ENCODE data around the gene TSPEAR. TPM values are rescaled to one million over a fixed set of nuclear protein-coding genes. Genes with fewer than 3 reads are reported as not detected.

Gene TSPEAR
- polyA plus RNA-seq, 1 of the 3 experiments (the other 2 are of a cell fraction) = 0.08 TPM

DNA sequence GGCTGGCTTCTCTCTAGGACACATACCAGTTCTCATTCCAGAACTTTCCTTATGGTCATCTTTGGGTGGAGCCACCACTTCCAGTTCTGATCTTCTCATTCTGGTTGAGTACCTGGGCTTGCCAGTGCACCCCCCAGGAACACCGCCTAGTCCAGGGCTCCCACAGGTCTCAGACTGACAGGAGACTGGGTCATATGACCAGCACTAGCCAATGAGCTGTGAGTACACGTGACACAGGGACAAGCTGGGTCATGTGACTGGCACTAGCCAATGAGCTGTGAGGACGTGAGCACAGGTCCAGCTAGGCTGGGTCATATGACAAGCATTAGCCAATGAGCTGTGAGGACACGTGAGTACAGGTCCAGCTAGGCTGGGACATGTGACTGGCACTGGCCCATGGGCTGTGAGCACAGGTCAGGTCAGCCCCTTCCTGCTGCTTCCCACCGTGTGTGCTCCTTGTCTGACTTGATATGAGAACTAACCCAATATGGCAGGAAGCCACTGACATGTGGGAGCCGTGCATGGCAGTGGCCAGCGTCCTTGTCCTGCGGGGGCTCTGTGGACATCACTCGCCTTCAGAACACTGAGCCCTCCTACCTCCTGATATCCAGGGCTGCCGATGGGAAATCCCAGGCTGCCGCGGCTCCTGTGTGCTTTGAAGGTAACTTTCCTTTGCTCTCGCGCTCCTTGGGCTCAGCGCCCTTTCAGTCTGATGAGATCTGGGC is 194.0 kb downstream of the TSPEAR start:
- H3K4me3 ChIP-seq (ENCODE audit: low read depth in 2 of 2, low read length in 1 of 2) = peak overlapping the region; percentile 70 to 86
- POLR2A ChIA-PET = no interaction called here
- TF ChIP-seq TEAD4 (IDR thresholded peaks at IDR 0.05; ENCODE audit: borderline replicate concordance, insufficient read depth) (no peak), MEF2A (IDR thresholded peaks at IDR 0.05; ENCODE audit: borderline replicate concordance, low read depth) (no peak), ELF1 (IDR thresholded peaks at IDR 0.05) (no peak), MXI1 (IDR thresholded peaks at IDR 0.05; ENCODE audit: low read depth, low read length) (peak; percentile 97), EZH2phosphoT487 (IDR thresholded peaks at IDR 0.05; ENCODE audit: borderline replicate concordance, low read depth) (no peak), SIN3A (IDR thresholded peaks at IDR 0.05; ENCODE audit: borderline replicate concordance, low read depth, low read length) (0 out of 2 replicates have a peak, but pooled peaks have one; percentile 50), SMC3 (IDR thresholded peaks at IDR 0.05; ENCODE audit: low read depth, low read length) (no peak), NRF1 (IDR thresholded peaks at IDR 0.05; ENCODE audit: low read depth, low read length) (no peak), RCOR1 (IDR thresholded peaks at IDR 0.05; ENCODE audit: low read length) (peak; percentile 54), RFX5 (IDR thresholded peaks at IDR 0.05; ENCODE audit: low read length) (no peak), POLR2AphosphoS5 (IDR thresholded peaks at IDR 0.05; ENCODE audit: low read depth, low read length) (peak; percentile 82), FOXM1 (IDR thresholded peaks at IDR 0.05; ENCODE audit: low read depth) (no peak), FOXJ3 (CRISPR knock-in tag; IDR thresholded peaks at IDR 0.05) (no peak), TCF12 (IDR thresholded peaks at IDR 0.05) (no peak), FOSL2 (IDR thresholded peaks at IDR 0.05; ENCODE audit: borderline replicate concordance, low read depth) (no peak), EP300 (IDR thresholded peaks at IDR 0.05; ENCODE audit: borderline replicate concordance in 1 of 2, low read depth in 1 of 2, low read length in 1 of 2) (no peak), RAD21 (IDR thresholded peaks at IDR 0.05; ENCODE audit: low read length) (no peak), RXRA (IDR thresholded peaks at IDR 0.05; ENCODE audit: borderline replicate concordance, low read depth) (no peak), GATA2 (CRISPR knock-in tag; IDR thresholded peaks at IDR 0.05) (no peak)
- TF ChIP-seq, protein P1, sequence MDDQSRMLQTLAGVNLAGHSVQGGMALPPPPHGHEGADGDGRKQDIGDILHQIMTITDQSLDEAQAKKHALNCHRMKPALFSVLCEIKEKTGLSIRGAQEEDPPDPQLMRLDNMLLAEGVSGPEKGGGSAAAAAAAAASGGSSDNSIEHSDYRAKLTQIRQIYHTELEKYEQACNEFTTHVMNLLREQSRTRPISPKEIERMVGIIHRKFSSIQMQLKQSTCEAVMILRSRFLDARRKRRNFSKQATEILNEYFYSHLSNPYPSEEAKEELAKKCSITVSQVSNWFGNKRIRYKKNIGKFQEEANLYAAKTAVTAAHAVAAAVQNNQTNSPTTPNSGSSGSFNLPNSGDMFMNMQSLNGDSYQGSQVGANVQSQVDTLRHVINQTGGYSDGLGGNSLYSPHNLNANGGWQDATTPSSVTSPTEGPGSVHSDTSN (IDR thresholded peaks at IDR 0.05) = peak; percentile 30; the same call in 1 of the 2 replicates
- TF ChIP-seq, protein P2, sequence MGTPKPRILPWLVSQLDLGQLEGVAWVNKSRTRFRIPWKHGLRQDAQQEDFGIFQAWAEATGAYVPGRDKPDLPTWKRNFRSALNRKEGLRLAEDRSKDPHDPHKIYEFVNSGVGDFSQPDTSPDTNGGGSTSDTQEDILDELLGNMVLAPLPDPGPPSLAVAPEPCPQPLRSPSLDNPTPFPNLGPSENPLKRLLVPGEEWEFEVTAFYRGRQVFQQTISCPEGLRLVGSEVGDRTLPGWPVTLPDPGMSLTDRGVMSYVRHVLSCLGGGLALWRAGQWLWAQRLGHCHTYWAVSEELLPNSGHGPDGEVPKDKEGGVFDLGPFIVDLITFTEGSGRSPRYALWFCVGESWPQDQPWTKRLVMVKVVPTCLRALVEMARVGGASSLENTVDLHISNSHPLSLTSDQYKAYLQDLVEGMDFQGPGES (IDR thresholded peaks at IDR 0.05; ENCODE audit: low read depth, low read length) = peak; percentile 77
- TF ChIP-seq, protein P3, sequence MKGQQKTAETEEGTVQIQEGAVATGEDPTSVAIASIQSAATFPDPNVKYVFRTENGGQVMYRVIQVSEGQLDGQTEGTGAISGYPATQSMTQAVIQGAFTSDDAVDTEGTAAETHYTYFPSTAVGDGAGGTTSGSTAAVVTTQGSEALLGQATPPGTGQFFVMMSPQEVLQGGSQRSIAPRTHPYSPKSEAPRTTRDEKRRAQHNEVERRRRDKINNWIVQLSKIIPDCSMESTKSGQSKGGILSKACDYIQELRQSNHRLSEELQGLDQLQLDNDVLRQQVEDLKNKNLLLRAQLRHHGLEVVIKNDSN (IDR thresholded peaks at IDR 0.05; ENCODE audit: borderline replicate concordance, low read depth) = peak; percentile 100
- TF ChIP-seq, protein P4, sequence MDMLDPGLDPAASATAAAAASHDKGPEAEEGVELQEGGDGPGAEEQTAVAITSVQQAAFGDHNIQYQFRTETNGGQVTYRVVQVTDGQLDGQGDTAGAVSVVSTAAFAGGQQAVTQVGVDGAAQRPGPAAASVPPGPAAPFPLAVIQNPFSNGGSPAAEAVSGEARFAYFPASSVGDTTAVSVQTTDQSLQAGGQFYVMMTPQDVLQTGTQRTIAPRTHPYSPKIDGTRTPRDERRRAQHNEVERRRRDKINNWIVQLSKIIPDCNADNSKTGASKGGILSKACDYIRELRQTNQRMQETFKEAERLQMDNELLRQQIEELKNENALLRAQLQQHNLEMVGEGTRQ (IDR thresholded peaks at IDR 0.05; ENCODE audit: borderline replicate concordance, low read depth, low read length) = peak; percentile 99
- TF ChIP-seq, protein P5, sequence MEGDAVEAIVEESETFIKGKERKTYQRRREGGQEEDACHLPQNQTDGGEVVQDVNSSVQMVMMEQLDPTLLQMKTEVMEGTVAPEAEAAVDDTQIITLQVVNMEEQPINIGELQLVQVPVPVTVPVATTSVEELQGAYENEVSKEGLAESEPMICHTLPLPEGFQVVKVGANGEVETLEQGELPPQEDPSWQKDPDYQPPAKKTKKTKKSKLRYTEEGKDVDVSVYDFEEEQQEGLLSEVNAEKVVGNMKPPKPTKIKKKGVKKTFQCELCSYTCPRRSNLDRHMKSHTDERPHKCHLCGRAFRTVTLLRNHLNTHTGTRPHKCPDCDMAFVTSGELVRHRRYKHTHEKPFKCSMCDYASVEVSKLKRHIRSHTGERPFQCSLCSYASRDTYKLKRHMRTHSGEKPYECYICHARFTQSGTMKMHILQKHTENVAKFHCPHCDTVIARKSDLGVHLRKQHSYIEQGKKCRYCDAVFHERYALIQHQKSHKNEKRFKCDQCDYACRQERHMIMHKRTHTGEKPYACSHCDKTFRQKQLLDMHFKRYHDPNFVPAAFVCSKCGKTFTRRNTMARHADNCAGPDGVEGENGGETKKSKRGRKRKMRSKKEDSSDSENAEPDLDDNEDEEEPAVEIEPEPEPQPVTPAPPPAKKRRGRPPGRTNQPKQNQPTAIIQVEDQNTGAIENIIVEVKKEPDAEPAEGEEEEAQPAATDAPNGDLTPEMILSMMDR (IDR thresholded peaks at IDR 0.05) = no peak
- TF ChIP-seq, protein P6, sequence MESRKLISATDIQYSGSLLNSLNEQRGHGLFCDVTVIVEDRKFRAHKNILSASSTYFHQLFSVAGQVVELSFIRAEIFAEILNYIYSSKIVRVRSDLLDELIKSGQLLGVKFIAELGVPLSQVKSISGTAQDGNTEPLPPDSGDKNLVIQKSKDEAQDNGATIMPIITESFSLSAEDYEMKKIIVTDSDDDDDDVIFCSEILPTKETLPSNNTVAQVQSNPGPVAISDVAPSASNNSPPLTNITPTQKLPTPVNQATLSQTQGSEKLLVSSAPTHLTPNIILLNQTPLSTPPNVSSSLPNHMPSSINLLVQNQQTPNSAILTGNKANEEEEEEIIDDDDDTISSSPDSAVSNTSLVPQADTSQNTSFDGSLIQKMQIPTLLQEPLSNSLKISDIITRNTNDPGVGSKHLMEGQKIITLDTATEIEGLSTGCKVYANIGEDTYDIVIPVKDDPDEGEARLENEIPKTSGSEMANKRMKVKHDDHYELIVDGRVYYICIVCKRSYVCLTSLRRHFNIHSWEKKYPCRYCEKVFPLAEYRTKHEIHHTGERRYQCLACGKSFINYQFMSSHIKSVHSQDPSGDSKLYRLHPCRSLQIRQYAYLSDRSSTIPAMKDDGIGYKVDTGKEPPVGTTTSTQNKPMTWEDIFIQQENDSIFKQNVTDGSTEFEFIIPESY (IDR thresholded peaks at IDR 0.05; ENCODE audit: borderline replicate concordance, low read depth) = no peak

More for the DNA sequence above, 194.0 kb downstream of the TSPEAR start:
- H3K79me2 ChIP-seq (ENCODE audit: insufficient read depth) = peaks cover 11% of the 10 kb centered on the region; the same call in 1 of the 2 replicates
- H2AFZ ChIP-seq (ENCODE audit: low read depth) = peak overlapping the region; percentile 69
- WGBS (ENCODE audit: low lambda C conversion rate) = 9% methylated on average over 7 of the region's 15 CpGs
- no peaks in the 10 kb centered on the region for H3K9me3 ChIP-seq
- H3K9ac ChIP-seq = peak overlapping the region; percentile 65
- H3K4me2 ChIP-seq = peak overlapping the region; percentile 74
- H3F3A ChIP-seq (replicated peaks; ENCODE audit: insufficient read depth) = no peaks in the 10 kb centered on the region
- DNase-seq = peak; percentile 98
- CTCF ChIA-PET = interaction anchor here (0.9 to 1.0 kb wide), 2 partner anchors 30 to 276 kb away, joined by 3 read pairs; no protein-coding TSS in a partner anchor
- H4K20me1 ChIP-seq (ENCODE audit: insufficient read depth) = no peaks in the 10 kb centered on the region
- H3K4me1 ChIP-seq (ENCODE audit: control insufficient read depth in 1 of 2, insufficient read depth in 2 of 2, low read depth in 1 of 2, low read length in 1 of 2) = peaks cover 0 to 18% of the 10 kb centered on the region in 2 experiments; a peak in 1 of 4 replicates
- H3K9me2 ChIP-seq = no peaks in the 10 kb centered on the region
- H3K27ac ChIP-seq (ENCODE audit: low read depth in 2 of 2, low read length in 1 of 2) = peak overlapping the region; percentile 42 to 69
- no peaks in the 10 kb centered on the region for H3K27me3 ChIP-seq (ENCODE audit: insufficient read depth)
- H3K36me3 ChIP-seq (replicated peaks in 1 of 2; ENCODE audit: control insufficient read depth in 1 of 2, insufficient read depth in 2 of 2, low read length in 1 of 2) = no peaks in the 10 kb centered on the region

Data from SK-N-SH (cell line).